H1 (cell line): Measurements from ENCODE around the gene CIITA.

Source experiments
- BRCA1 ChIP-seq: IDR thresholded peaks from 2 replicates; pipeline ENCODE4 v1.6.1; 2012; ENCODE audit warnings: low read depth, low read length, improper control_type of control experiment
- CBX5 ChIP-seq: fragments of 300-800, 300-1000 bp; sonication (generic); IDR thresholded peaks from 2 replicates; pipeline ENCODE4 v1.7.1; 2016; ENCODE audit warnings: antibody characterized with exemption, low read length, low read depth
- CEBPB ChIP-seq: IDR thresholded peaks from 2 replicates; pipeline ENCODE4 v1.6.1; 2012; ENCODE audit warnings: low read depth, low read length
- EGR1 ChIP-seq: IDR thresholded peaks from 2 replicates; pipeline ENCODE4 v1.6.1; 2011; ENCODE audit warnings: low read depth, low read length, borderline replicate concordance
- MAFK ChIP-seq: IDR thresholded peaks from 2 replicates; pipeline ENCODE4 v1.6.1; 2012; ENCODE audit warnings: low read depth, mild to moderate bottlenecking, improper control_type of control experiment, low read length
- POLR2A ChIP-seq, 2 experiments: IDR thresholded peaks; 1 replicate in 1 of 2; 2 replicates in 1 of 2; pipeline ENCODE4 v1.6.1; 2011; ENCODE audit warnings: low read depth in 2 of 2, low read length in 2 of 2, mild to moderate bottlenecking in 2 of 2; ENCODE audit errors: control extremely low read depth in 1 of 2
- POLR2AphosphoS5 ChIP-seq: IDR thresholded peaks from 2 replicates; pipeline ENCODE4 v1.6.1; 2011; ENCODE audit warnings: low read depth, low read length
- RAD21 ChIP-seq, 2 experiments: IDR thresholded peaks in 1 of 2; conservative IDR thresholded peaks in 1 of 2; 2 replicates each; pipeline ENCODE4 v1.6.1; 2011; ENCODE audit warnings: low read depth in 2 of 2, low read length in 2 of 2, improper control_type of control experiment in 1 of 2, inconsistent platforms in 1 of 2, mild to moderate bottlenecking in 1 of 2, moderate library complexity in 1 of 2
- YY1 ChIP-seq: IDR thresholded peaks from 2 replicates; pipeline ENCODE4 v1.6.1; 2011; ENCODE audit warnings: low read depth, mild to moderate bottlenecking, low read length
- ZNF274 ChIP-seq: IDR thresholded peaks from 2 replicates; pipeline ENCODE4 v1.7.0; 2012; ENCODE audit warnings: low read length, borderline replicate concordance; ENCODE audit errors: extremely low read depth
- TF ChIP-seq, protein P1 (sequence below), 3 experiments: IDR thresholded peaks; 1 replicate in 2 of 3; 2 replicates in 1 of 3; pipeline versions ENCODE4 v1.5.1 to v1.6.1; 2011; ENCODE audit warnings: low read length in 3 of 3, mild to moderate bottlenecking in 3 of 3, inconsistent platforms in 2 of 3, low read depth in 1 of 3, moderate library complexity in 1 of 3; ENCODE audit not compliant: insufficient read depth in 1 of 3; ENCODE audit errors: control extremely low read depth in 1 of 3
- TF ChIP-seq, protein P2 (sequence below): IDR thresholded peaks from 2 replicates; pipeline ENCODE4 v1.6.1; 2011; ENCODE audit warnings: low read depth, mild to moderate bottlenecking, low read length; ENCODE audit not compliant: insufficient read depth

DNA sequence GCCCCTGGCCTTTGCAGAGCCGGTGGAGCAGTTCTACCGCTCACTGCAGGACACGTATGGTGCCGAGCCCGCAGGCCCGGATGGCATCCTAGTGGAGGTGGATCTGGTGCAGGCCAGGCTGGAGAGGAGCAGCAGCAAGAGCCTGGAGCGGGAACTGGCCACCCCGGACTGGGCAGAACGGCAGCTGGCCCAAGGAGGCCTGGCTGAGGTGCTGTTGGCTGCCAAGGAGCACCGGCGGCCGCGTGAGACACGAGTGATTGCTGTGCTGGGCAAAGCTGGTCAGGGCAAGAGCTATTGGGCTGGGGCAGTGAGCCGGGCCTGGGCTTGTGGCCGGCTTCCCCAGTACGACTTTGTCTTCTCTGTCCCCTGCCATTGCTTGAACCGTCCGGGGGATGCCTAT is 29.5 kb downstream of the CIITA start:
- TF ChIP-seq, protein P1, sequence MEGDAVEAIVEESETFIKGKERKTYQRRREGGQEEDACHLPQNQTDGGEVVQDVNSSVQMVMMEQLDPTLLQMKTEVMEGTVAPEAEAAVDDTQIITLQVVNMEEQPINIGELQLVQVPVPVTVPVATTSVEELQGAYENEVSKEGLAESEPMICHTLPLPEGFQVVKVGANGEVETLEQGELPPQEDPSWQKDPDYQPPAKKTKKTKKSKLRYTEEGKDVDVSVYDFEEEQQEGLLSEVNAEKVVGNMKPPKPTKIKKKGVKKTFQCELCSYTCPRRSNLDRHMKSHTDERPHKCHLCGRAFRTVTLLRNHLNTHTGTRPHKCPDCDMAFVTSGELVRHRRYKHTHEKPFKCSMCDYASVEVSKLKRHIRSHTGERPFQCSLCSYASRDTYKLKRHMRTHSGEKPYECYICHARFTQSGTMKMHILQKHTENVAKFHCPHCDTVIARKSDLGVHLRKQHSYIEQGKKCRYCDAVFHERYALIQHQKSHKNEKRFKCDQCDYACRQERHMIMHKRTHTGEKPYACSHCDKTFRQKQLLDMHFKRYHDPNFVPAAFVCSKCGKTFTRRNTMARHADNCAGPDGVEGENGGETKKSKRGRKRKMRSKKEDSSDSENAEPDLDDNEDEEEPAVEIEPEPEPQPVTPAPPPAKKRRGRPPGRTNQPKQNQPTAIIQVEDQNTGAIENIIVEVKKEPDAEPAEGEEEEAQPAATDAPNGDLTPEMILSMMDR (IDR thresholded peaks at IDR 0.05; ENCODE audit: control extremely low read depth in 1 of 3, insufficient read depth in 1 of 3, low read depth in 1 of 3, low read length in 3 of 3) = no peak
- TF ChIP-seq ZNF274 (no peak), YY1 (no peak), MAFK (no peak), CEBPB (no peak), POLR2A (IDR thresholded peaks at IDR 0.05; ENCODE audit: control extremely low read depth in 1 of 2, low read depth in 2 of 2, low read length in 2 of 2) (no peak), RAD21 (IDR thresholded peaks at IDR 0.05 in 1 of 2, conservative IDR thresholded peaks at IDR 0.05 in 1 of 2; ENCODE audit: low read depth in 2 of 2, low read length in 2 of 2) (no peak), CBX5 (no peak), BRCA1 (no peak), EGR1 (no peak), POLR2AphosphoS5 (no peak)
- TF ChIP-seq, protein P2, sequence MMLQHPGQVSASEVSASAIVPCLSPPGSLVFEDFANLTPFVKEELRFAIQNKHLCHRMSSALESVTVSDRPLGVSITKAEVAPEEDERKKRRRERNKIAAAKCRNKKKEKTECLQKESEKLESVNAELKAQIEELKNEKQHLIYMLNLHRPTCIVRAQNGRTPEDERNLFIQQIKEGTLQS = no peak
